ENCODE measurements around the gene CIDEA.
A peak's percentile ranks its signal among the peaks of the same experiment; 100 is the strongest.

CIDEA gene

GRCh38 chr18:12317664-12318333 is 63.6 kb downstream of the CIDEA start:
- no peak for TF ChIP-seq Cebpa-rat (IDR thresholded peaks at IDR 0.05)
- H3K36me3 ChIP-seq: peaks cover 47% of the 10 kb centered on the region; the same call in 1 of the 2 replicates
- peaks cover 79% of the 10 kb centered on the region for H4K20me1 ChIP-seq
- H3K4me2 ChIP-seq: peak overlapping the region; percentile 87
- peak overlapping the region; percentile 69 for H3K27ac ChIP-seq
- H3K9me3 ChIP-seq: no peaks in the 10 kb centered on the region
- H3K27me3 ChIP-seq: no peaks in the 10 kb centered on the region
- H3K4me3 ChIP-seq: peak overlapping the region; percentile 22; the same call in 1 of the 2 replicates
- H3K4me1 ChIP-seq: peaks cover 95% of the 10 kb centered on the region
- H3K9ac ChIP-seq: peak overlapping the region; percentile 47

DNA sequence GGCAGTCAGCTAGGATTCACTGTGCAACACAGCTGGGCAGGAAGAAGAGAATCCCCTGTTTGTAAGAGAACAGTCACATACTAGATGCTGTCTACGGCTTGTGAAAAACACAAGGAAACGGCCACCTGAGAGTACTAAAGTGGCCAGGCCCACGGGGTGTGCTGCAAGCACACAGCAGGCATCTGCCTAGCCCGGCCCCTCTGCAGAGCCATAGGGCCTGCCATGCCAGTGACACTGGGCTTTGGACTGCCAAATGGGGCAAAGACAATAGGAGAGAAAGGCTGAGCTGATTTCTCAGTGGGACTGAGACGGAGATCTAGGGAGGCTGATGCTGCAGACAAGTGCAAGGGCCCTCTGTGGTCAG is 64.2 kb downstream of the CIDEA start:
- peaks cover 47% of the 10 kb centered on the region; the same call in 1 of the 2 replicates for H3K36me3 ChIP-seq
- H3K9me3 ChIP-seq: no peaks in the 10 kb centered on the region
- peak overlapping the region; percentile 22; the same call in 1 of the 2 replicates for H3K4me3 ChIP-seq
- H3K27me3 ChIP-seq: no peaks in the 10 kb centered on the region
- H3K4me2 ChIP-seq: peak overlapping the region; percentile 87
- H4K20me1 ChIP-seq: peaks cover 84% of the 10 kb centered on the region
- peak overlapping the region; percentile 47 for H3K9ac ChIP-seq
- peaks cover 90% of the 10 kb centered on the region for H3K4me1 ChIP-seq
- H3K27ac ChIP-seq: peak overlapping the region; percentile 69
- TF ChIP-seq Cebpa-rat (IDR thresholded peaks at IDR 0.05): no peak

GRCh38 chr18:12318857-12319256 is 64.7 kb downstream of the CIDEA start:
- Histone ChIP-seq H4K20me1 (peaks cover 84% of the 10 kb centered on the region), H3K36me3 (peaks cover 47% of the 10 kb centered on the region)

GRCh38 chr18:12321333-12321732 is 67.2 kb downstream of the CIDEA start:
- H3K27me3 ChIP-seq: no peaks in the 10 kb centered on the region
- H3K4me2 ChIP-seq: peak overlapping the region; percentile 87
- H3K9ac ChIP-seq: no peak overlapping the region
- H3K9me3 ChIP-seq: no peaks in the 10 kb centered on the region
- H3K4me3 ChIP-seq: no peak overlapping the region
- peaks cover 86% of the 10 kb centered on the region for H4K20me1 ChIP-seq
- no peak for TF ChIP-seq Cebpa-rat (IDR thresholded peaks at IDR 0.05)
- peaks cover 60% of the 10 kb centered on the region for H3K4me1 ChIP-seq
- no peak overlapping the region for H3K27ac ChIP-seq
- peaks cover 65% of the 10 kb centered on the region for H3K36me3 ChIP-seq

More at GRCh38 chr18:12318857-12319256, 64.7 kb downstream of the CIDEA start:
- H3K27ac ChIP-seq: peak overlapping the region; percentile 69
- H3K9me3 ChIP-seq: no peaks in the 10 kb centered on the region
- TF ChIP-seq Cebpa-rat (IDR thresholded peaks at IDR 0.05): no peak
- H3K4me3 ChIP-seq: 0 out of 2 replicates have a peak overlapping the region, but pooled peaks have one; percentile 22
- peak overlapping the region; percentile 87 for H3K4me2 ChIP-seq
- peak overlapping the region; percentile 47 for H3K9ac ChIP-seq
- H3K4me1 ChIP-seq: peaks cover 84% of the 10 kb centered on the region
- no peaks in the 10 kb centered on the region for H3K27me3 ChIP-seq

- no peak overlapping the region for H3K4me3 ChIP-seq
- H3K36me3 ChIP-seq: peaks cover 86% of the 10 kb centered on the region
- no peaks in the 10 kb centered on the region for H3K9me3 ChIP-seq
- no peak overlapping the region for H3K27ac ChIP-seq
- H3K4me1 ChIP-seq: peaks cover 36% of the 10 kb centered on the region
- no peaks in the 10 kb centered on the region for H3K27me3 ChIP-seq
- H3K4me2 ChIP-seq: no peak overlapping the region
- H4K20me1 ChIP-seq: peaks cover 85% of the 10 kb centered on the region
- no peak overlapping the region for H3K9ac ChIP-seq
- TF ChIP-seq Cebpa-rat (IDR thresholded peaks at IDR 0.05): no peak
Observed at GRCh38 chr18:12324991-12325725, 71.0 kb downstream of the CIDEA start.

DNA sequence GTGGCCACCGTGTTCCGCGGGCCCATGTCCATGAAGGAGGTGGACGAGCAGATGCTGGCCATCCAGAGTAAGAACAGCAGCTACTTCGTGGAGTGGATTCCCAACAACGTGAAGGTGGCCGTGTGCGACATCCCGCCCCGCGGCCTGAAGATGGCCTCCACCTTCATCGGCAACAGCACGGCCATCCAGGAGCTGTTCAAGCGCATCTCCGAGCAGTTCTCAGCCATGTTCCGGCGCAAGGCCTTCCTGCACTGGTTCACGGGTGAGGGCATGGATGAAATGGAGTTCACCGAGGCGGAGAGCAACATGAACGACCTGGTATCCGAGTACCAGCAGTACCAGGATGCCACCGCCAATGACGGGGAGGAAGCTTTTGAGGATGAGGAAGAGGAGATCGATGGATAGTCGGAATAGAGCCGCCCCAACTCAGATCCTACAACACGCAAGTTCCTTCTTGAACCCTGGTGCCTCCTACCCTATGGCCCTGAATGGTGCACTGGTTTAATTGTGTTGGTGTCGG is 71.6 kb downstream of the CIDEA start:
- peaks cover 30% of the 10 kb centered on the region for H3K4me1 ChIP-seq
- TF ChIP-seq Cebpa-rat (IDR thresholded peaks at IDR 0.05): no peak
- H3K4me2 ChIP-seq: no peak overlapping the region
- peaks cover 84% of the 10 kb centered on the region for H4K20me1 ChIP-seq
- no peaks in the 10 kb centered on the region for H3K9me3 ChIP-seq
- no peak overlapping the region for H3K27ac ChIP-seq
- H3K36me3 ChIP-seq: peaks cover 87% of the 10 kb centered on the region
- H3K4me3 ChIP-seq: no peak overlapping the region
- no peak overlapping the region for H3K9ac ChIP-seq
- H3K27me3 ChIP-seq: no peaks in the 10 kb centered on the region

DNA sequence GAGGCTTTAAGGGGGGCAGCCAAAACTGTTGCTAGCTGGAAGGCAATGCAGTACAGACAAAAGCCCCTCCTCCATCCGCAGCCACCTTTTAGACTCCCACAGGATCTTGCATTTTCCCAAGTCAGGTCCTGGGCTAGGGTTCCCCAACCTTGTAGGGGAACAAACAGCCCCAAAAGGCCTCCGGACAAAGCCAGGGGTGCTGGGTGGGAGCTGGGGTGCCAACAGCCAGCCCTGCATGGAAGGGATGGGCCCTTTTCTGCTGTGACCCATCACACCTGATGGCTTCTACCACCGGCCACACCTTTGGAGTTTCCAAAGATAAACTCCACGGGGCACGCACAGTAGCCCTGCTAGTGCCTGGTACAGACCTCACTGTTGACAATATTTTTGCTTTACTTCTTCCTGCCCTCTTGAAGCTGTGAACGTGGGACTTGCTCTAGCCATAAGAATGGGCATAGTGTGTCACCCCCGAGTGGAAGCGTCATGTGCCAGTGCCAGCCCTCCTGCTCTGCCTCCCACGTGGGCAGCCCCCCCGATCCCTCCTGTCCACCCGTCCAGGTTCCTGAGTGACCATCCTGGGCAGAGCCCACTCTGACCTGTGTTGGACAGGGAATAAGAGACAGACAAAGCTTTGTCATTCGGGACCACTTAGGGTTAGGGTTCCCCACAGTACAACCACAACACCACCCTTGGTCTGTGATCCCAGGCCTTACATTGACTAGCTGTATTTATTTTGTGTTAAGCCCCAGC is 72.7 kb downstream of the CIDEA start:
- H4K20me1 ChIP-seq: peaks cover 79% of the 10 kb centered on the region
- H3K4me3 ChIP-seq: no peak overlapping the region
- peaks cover 19% of the 10 kb centered on the region for H3K4me1 ChIP-seq
- H3K4me2 ChIP-seq: 0 out of 2 replicates have a peak overlapping the region, but pooled peaks have one; percentile 13
- no peak overlapping the region for H3K9ac ChIP-seq
- H3K27me3 ChIP-seq: no peaks in the 10 kb centered on the region
- H3K27ac ChIP-seq: no peak overlapping the region
- peaks cover 94% of the 10 kb centered on the region for H3K36me3 ChIP-seq
- TF ChIP-seq Cebpa-rat (IDR thresholded peaks at IDR 0.05): no peak
- no peaks in the 10 kb centered on the region for H3K9me3 ChIP-seq

All from BLaER1 (cell line).